Measurements from ENCODE around the gene UQCC2. TPM values are rescaled to one million over a fixed set of nuclear protein-coding genes. Genes with fewer than 3 reads are reported as not detected.

Gene UQCC2
- polyA plus RNA-seq, 4 donors, result 55.9 to 87.9 (median 59.4) TPM

DNA sequence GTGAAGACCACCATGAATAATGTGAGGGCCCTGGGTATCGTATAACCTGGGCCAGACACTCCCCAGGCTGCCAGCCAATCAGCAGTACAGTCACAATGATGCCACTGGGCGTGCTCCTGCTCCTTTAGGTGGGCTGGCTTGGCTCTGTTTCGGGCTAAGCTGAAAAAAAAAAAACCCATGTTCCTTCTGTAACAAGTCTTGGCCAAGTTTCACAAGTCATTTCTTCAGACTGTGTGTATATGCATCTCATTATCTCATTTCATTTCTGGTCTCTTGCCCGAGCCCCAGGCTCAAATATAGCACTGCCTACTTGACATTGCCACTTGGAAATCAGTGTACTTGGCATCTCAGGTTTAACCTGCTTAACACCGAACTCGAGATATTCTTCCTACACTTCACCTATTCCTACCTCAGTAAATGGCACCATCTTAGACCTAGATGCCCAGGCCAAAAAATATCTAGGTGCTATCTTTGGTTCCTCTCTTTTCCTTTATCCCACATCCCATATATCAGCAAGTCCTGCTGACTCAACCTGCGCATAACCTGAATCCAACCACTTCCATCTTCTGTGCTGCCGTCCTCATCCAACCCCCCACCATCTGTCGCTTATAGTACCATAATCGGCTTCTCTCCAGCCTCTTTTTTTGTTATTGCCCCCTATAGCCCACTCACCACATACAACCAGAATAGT, 1.8 kb downstream of the UQCC2 start:
- DNase-seq (ENCODE audit: low read depth in 4 of 4, low spot score in 2 of 4), result no peak

- no peak for DNase-seq (ENCODE audit: low read depth in 4 of 4, low spot score in 2 of 4)
Observed at GRCh38 chr6:33708516-33709204, 2.8 kb downstream of the UQCC2 start.

GRCh38 chr6:33707771-33708170, 3.7 kb downstream of the UQCC2 start:
- no peak for DNase-seq (ENCODE audit: low read depth in 4 of 4, low spot score in 2 of 4)

GRCh38 chr6:33705955-33706725, 5.4 kb downstream of the UQCC2 start:
- no peak for DNase-seq (ENCODE audit: low read depth in 4 of 4, low spot score in 2 of 4)

- no peak for DNase-seq (ENCODE audit: low read depth in 4 of 4, low spot score in 2 of 4)
Observed at GRCh38 chr6:33705268-33705885, 6.1 kb downstream of the UQCC2 start.

GRCh38 chr6:33704215-33705066, 7.1 kb downstream of the UQCC2 start:
- no peak for DNase-seq (ENCODE audit: low read depth in 4 of 4, low spot score in 2 of 4)

DNA sequence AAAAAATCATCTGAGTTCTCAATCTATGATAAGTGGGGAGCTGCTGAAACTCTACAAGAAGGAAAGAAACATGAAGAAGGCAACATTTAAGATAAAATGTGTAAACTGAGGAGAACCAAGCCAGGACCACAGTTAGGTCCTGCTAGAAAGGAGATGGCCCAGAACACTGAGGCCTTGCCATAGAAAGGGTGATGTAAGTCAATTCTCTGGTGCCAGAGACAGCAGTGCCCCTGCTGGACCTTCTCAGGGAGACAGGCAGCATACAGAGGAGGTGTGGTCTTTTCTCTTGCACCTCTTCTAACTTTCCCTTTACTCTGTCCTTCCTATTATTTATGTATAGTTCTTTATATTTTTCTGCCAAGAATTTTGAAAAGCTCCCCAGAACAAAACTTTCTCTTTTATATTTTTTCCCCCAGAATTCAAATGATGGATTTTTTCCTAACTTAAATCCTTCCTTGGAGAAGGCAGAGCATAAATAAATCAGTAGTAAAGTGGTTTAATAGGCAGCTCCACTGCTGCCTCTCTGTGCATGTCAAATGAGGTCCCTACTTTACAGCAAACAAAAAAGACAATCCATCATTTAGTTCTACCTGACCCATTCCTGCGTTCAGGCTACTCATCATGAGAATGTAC, 9.0 kb downstream of the UQCC2 start:
- DNase-seq (ENCODE audit: low read depth in 4 of 4, low spot score in 2 of 4), result no peak

- no peak for DNase-seq (ENCODE audit: low read depth in 4 of 4, low spot score in 2 of 4)
Observed at GRCh38 chr6:33700391-33701050, 11.0 kb downstream of the UQCC2 start.

GRCh38 chr6:33699739-33700138, 11.8 kb downstream of the UQCC2 start:
- no peak for DNase-seq (ENCODE audit: low read depth in 4 of 4, low spot score in 2 of 4)

- DNase-seq (ENCODE audit: low read depth in 4 of 4, low spot score in 2 of 4), result no peak
Observed at GRCh38 chr6:33699131-33699530, 12.4 kb downstream of the UQCC2 start.

- no peak for DNase-seq (ENCODE audit: low read depth in 4 of 4, low spot score in 2 of 4)
Observed at GRCh38 chr6:33698494-33698893, 13.0 kb downstream of the UQCC2 start.

GRCh38 chr6:33697845-33698244, 13.7 kb downstream of the UQCC2 start:
- no peak for DNase-seq (ENCODE audit: low read depth in 4 of 4, low spot score in 2 of 4)

DNA sequence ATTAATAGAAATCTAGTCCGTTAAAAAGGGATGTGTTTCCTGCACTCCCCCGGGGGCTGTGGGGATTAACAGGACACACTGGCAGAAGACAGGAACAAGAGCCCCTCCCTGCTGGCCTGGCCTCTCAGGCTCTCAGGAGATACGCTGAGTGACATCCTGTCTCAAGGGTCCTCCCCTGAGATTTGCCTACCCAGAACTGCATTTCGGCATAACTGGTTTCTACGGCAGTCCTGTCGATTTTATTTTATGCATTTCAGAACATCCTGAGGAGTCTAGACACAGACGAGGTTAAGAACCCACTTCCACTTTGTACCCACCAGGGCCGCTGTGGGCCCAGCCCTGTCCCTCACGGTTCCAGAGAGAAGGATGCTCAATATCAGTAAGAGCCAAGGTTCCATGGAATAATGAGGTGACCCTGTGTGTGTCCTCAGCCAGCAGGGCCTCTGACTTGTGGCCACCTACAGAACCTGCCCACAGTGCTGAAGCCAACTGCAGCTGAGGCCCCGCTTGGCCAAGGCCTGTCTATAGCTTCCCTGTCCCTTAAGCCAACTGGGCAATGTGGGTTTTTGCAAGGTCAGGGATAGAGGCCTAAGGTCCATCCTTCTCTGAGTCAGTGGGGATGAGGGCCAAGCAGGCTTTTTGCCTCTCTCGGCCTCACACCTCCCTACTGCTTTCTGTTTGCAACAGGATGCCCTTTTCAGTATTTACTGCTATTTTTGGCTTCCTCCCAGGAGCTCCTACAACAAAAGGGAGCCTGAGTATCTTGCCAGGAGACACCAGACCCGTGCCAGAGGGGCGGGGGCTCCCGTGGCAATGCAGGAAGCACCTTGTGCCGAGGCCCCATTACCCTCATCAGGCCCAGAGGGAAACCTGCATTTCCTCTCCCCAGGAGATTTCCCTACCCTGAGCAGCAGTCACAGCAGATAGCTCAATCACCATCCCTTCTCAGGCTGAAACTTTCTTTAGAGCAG, 14.7 kb downstream of the UQCC2 start:
- no peak for DNase-seq (ENCODE audit: low read depth in 4 of 4, low spot score in 2 of 4)

GRCh38 chr6:33696076-33696475, 15.4 kb downstream of the UQCC2 start:
- DNase-seq (ENCODE audit: low read depth in 4 of 4, low spot score in 2 of 4), result no peak

DNA sequence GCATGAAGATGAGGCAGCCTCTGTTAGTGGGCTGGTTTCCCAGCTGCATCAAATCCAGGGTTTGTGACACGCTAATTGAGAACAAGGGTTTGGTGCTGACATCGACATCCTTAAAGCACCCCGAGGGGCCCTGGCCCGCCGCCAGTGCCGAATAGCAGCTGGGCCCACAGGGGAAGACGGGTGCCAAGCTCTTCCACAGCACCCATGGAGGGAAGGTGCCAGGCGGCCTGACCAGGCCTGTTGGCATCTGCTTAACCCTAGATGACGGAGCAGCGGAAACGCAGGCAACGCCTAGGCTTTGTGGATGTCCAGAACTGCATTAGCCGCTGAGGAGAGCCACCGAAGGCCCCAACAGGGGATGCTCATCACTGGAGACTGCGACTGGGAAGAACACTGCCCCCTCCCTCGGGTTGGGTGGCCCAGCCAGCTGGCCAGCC, 16.0 kb downstream of the UQCC2 start:
- no peak for DNase-seq (ENCODE audit: low read depth in 4 of 4, low spot score in 2 of 4)

GRCh38 chr6:33694977-33695376, 16.5 kb downstream of the UQCC2 start:
- no peak for DNase-seq (ENCODE audit: low read depth in 4 of 4, low spot score in 2 of 4)

- no peak for DNase-seq (ENCODE audit: low read depth in 4 of 4, low spot score in 2 of 4)
Observed at GRCh38 chr6:33694401-33694931, 17.0 kb downstream of the UQCC2 start.

All from left renal cortex interstitium (tissue), 4 donors.